Stimulated activated CD8-positive, alpha-beta memory T cell treated with anti-CD3 and anti-CD28 coated beads, Interleukin-7, amount 100 ng/mL, for 48 hours (primary cell): ENCODE measurements around the gene PSME3IP1.
"Not testable (repeated sequence)": the region's sequence is repeated elsewhere in the genome, so short reads cannot be mapped to it uniquely, and the experiment has no call there.

Experiments
- DNase-seq, 2 donors: peaks; one replicate each; pipeline ENCODE4 v3.0.0-alpha.2; 2020; ENCODE audit warnings: low read depth in 1 of 2; ENCODE audit errors: extremely low read depth in 1 of 2

The PSME3IP1 gene

GRCh38 chr16:57200321-57200720 is 14.5 kb upstream of the PSME3IP1 start:
- DNase-seq, result not testable (repeated sequence)

GRCh38 chr16:57196753-57197152 is 10.9 kb upstream of the PSME3IP1 start:
- no peak for DNase-seq

GRCh38 chr16:57196286-57196685 is 10.4 kb upstream of the PSME3IP1 start:
- DNase-seq, result no peak

- DNase-seq, result no peak
Measured at GRCh38 chr16:57194512-57194911, 8.7 kb upstream of the PSME3IP1 start.

GRCh38 chr16:57192720-57193486 is 7.1 kb upstream of the PSME3IP1 start:
- DNase-seq, result no peak

GRCh38 chr16:57192146-57192545 is 6.3 kb upstream of the PSME3IP1 start:
- DNase-seq, result no peak

GRCh38 chr16:57191056-57191571 is 5.3 kb upstream of the PSME3IP1 start:
- DNase-seq, result no peak

- DNase-seq, result no peak
Measured at GRCh38 chr16:57190136-57190535, 4.3 kb upstream of the PSME3IP1 start.

GRCh38 chr16:57189527-57189926 is 3.7 kb upstream of the PSME3IP1 start:
- DNase-seq, result not testable (repeated sequence)

- no peak for DNase-seq
Measured at GRCh38 chr16:57188711-57189002, 2.8 kb upstream of the PSME3IP1 start.

GRCh38 chr16:57187902-57188710 is 2.3 kb upstream of the PSME3IP1 start:
- DNase-seq, result not testable (repeated sequence)

GRCh38 chr16:57186872-57187854 is 1.3 kb upstream of the PSME3IP1 start:
- no peak for DNase-seq

- no peak for DNase-seq
Measured at GRCh38 chr16:57185446-57185944, 344 bp downstream of the PSME3IP1 start.

GRCh38 chr16:57184887-57185445 is 873 bp downstream of the PSME3IP1 start:
- no peak for DNase-seq

GRCh38 chr16:57184113-57184512 is 1.7 kb downstream of the PSME3IP1 start:
- DNase-seq, result no peak

GRCh38 chr16:57179215-57179828 is 6.5 kb downstream of the PSME3IP1 start:
- DNase-seq, result no peak

- DNase-seq, result no peak
Measured at GRCh38 chr16:57178793-57179212, 7.0 kb downstream of the PSME3IP1 start.

- no peak for DNase-seq
Measured at GRCh38 chr16:57178196-57178595, 7.6 kb downstream of the PSME3IP1 start.

- no peak for DNase-seq
Measured at GRCh38 chr16:57175896-57176295, 9.9 kb downstream of the PSME3IP1 start.

- no peak for DNase-seq
Measured at GRCh38 chr16:57172721-57173290, 13.0 kb downstream of the PSME3IP1 start.
